Measurements from ENCODE around the gene HCN3. TPM values are rescaled to one million over a fixed set of nuclear protein-coding genes. Genes with fewer than 3 reads are reported as not detected.
A peak's percentile ranks its signal among the peaks of the same experiment; 100 is the strongest.

Gene HCN3
- total and polyA plus RNA-seq, 2 donors (not counting 1 experiment from before 2014, with no cell fraction given), result 6.2 to 9.2 TPM

GRCh38 chr1:155272466-155273342 lies 4.6 kb upstream of the HCN3 start:
- ChIA-PET CTCF (interaction anchor here (1.0 to 1.9 kb wide), 7 partner anchors 11 to 51 kb away, joined by 3 to 17 read pairs (median 6); partner anchors contain the start of genes FDPS and SCAMP3), POLR2A (interaction anchor here (0.6 to 2.3 kb wide), 10 partner anchors 11 to 1282 kb away, joined by 3 to 18 read pairs (median 5); partner anchors contain the start of genes ENTREP3, FDPS, RPS27 and RUSC1)
- Histone ChIP-seq H3K36me3 (replicated peaks in 1 of 2; ENCODE audit: control extremely low read depth in 1 of 2, control insufficient read depth in 1 of 2, extremely low read depth in 1 of 2, insufficient read depth in 2 of 2, low read length in 1 of 2) (peaks cover 0 to 35% of the 10 kb centered on the region in 2 experiments), H3K4me2 (replicated peaks; ENCODE audit: low read depth, low read length, poor library complexity, severe bottlenecking) (peak overlapping the region; percentile 79), H3K9ac (ENCODE audit: low read length) (peak overlapping the region; percentile 94), H3K79me2 (ENCODE audit: control insufficient read depth, insufficient read depth, low read length) (peaks cover 33% of the 10 kb centered on the region), H3K27me3 (replicated peaks in 1 of 4; ENCODE audit: control extremely low read depth in 1 of 4, control insufficient read depth in 3 of 4, insufficient read depth in 4 of 4, low read length in 3 of 4) (no peaks in the 10 kb centered on the region), H3K4me1 (ENCODE audit: control insufficient read depth in 2 of 2, insufficient read depth in 2 of 2, low read length in 2 of 2) (peaks cover 22 to 34% of the 10 kb centered on the region in 2 donors), H3K9me3 (ENCODE audit: control extremely low read depth in 1 of 3, control insufficient read depth in 2 of 3, insufficient read depth in 1 of 3, low read length in 2 of 3) (no peaks in the 10 kb centered on the region), H4K20me1 (ENCODE audit: control insufficient read depth, insufficient read depth, low read length, poor library complexity, severe bottlenecking) (peaks cover 30% of the 10 kb centered on the region), H3K4me3 (ENCODE audit: control extremely low read depth in 1 of 5, extremely low read depth in 1 of 5, insufficient read depth in 1 of 5, low read depth in 2 of 5, low read length in 4 of 5) (peak overlapping the region; percentile 73 to 93 (median 80)), H2AFZ (ENCODE audit: insufficient read depth, low read depth, low read length, poor library complexity, severe bottlenecking) (peak overlapping the region; percentile 85), H3K27ac (ENCODE audit: low read length in 2 of 2) (peak overlapping the region; percentile 68 to 89)
- under 1% methylated on average over 40 of the region's 44 CpGs for WGBS (ENCODE audit: insufficient coverage)
- peak overlapping the region; percentile 99 for H3K4me3 Mint-ChIP-seq
- intact Hi-C loops (cut with micrococcal nuclease), result loop anchor here (1.0 to 5.0 kb wide), 4 partner anchors 10 to 780 kb away; partner anchors contain the start of genes FDPS, LAMTOR2, SCAMP3 and UBQLN4
- peak overlapping the region; percentile 99 for H3K27ac Mint-ChIP-seq
- DNase-seq (no peak), ATAC-seq (ENCODE audit: low read depth) (peak; percentile 18)
- no peaks in the 10 kb centered on the region for H3K9me3 Mint-ChIP-seq (ENCODE audit: insufficient read depth)
- TF ChIP-seq EZH2 (IDR thresholded peaks at IDR 0.05; ENCODE audit: borderline replicate concordance, insufficient read depth, low read depth, low read length, poor library complexity, severe bottlenecking) (no peak), CTCF (IDR thresholded peaks at IDR 0.05) (no peak)
- peaks cover 37% of the 10 kb centered on the region for H3K4me1 Mint-ChIP-seq
- H3K27me3 Mint-ChIP-seq, result no peaks in the 10 kb centered on the region
